NCI-H2171 treated with DMSO at 0.1 percent for 48 hours (cell line): ENCODE measurements around the gene HSD17B2.
"Not testable (repeated sequence)": the region's sequence is repeated elsewhere in the genome, so short reads cannot be mapped to it uniquely, and the experiment has no call there.

Experiments used
- DNase-seq: peaks from one replicate; lab custom pipeline; 2025; lab: John Stamatoyannopoulos, UW

HSD17B2 gene

DNA sequence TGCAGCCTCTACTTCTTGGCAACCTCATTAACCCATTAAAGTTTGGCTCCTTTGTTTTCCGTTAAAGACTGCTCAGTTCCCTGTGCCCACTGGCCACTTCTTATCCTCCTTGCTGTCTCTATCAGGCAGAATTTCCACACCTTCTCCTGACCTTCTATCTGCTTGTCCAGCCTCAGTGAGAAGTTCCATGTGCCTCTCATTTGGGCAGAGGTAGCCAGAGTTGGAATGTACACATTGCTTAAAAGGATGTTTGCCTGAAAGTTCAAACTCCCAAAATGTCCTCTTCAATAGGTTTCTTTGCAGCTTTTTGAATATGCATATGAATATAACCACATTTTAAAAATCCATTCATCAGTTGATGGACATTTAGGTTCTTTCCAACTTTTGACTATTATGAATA, 47.0 kb downstream of the HSD17B2 start:
- DNase-seq: no peak

DNA sequence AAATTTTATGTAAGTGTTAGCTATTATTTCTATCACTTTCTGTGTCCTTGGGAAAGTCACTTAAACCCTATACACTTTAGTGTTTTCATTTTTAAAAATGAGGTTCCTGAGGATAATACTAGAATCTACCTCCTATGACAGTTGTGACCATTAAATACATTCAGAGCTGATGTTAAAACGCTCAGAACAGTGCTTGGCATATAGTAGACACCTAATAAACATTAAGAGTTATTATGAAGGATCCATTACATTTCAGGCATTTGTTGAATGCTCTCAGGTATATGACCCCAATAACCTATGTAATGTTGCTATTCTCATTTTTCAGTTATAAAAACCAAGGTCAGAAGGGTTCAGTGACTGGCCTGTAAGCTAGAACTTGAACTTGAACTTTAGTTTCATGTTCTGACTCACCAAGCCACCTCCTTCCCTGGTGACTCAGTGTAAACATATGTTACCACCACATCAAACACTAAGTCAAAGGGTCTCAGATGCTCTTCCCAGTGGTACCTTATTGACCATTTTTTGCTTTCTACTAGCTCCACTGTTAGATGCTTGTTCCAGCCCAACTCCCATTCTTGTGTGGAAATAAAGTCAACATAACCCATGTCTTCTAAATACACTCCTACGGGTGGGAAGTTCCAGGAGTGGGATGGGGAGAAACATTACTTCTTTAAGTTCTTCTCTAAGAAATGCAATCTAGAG, 47.6 kb downstream of the HSD17B2 start:
- no peak for DNase-seq

GRCh38 chr16:82083710-82084353, 48.8 kb downstream of the HSD17B2 start:
- DNase-seq: no peak

DNA sequence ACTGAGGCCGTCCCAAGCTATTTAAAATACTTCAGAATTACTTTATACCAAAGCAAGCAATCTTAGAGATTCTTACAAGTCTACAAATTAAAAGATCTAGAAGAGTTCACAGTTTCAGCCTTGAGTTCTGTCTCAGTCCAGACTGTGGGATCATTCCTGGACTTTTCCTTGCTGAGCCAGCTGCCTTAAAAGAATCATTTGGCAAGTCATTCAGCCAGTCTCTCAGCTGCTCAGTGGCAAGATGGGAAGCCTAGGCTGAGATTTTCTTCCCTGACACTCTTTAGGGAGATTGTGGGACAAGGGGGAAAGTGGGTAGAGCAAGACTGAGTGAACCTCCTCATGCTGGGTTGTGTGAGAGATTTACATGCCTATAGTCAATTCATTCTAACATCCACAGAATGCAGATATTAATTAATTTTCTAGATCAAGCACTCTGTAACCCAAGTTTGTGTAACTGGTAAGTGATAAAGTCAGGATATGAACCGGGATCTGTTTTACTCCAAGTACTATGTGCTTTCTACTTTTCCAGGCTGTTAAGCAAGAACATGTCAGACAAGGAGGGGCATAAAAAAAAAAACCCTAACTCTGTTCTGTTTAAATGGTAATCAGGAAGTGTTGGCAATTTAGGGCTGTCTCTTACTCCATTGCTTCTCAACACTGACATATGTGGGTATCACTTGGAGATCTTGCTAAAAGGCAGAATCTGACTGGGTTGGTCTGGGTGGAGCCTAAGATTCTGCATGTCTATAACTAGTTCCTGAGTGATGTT, 50.1 kb downstream of the HSD17B2 start:
- no peak for DNase-seq

GRCh38 chr16:82088483-82088882, 53.4 kb downstream of the HSD17B2 start:
- DNase-seq: no peak

DNA sequence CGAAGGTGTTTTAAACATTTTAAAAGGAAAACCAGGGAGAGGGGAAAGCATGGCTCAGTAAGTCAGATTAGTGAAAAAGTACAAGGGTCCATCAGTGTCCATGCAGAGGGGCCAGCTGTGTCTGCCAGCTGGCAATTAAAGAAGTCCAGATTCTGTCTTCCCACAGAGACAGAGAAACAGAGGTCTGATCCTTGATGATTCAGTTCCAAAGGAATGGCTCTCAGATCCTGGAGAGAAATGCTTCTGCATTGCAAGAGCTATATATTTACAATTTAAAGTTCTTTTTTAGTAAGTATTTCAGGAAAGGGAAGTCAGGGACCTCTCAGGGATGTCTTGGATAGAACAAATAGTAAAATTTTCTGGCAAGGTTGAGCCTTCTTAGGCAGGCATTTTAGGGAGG, 56.2 kb downstream of the HSD17B2 start:
- no peak for DNase-seq

GRCh38 chr16:82092711-82093110, 57.7 kb downstream of the HSD17B2 start:
- no peak for DNase-seq

- DNase-seq: no peak
Observed at GRCh38 chr16:82093666-82094300, 58.7 kb downstream of the HSD17B2 start.

DNA sequence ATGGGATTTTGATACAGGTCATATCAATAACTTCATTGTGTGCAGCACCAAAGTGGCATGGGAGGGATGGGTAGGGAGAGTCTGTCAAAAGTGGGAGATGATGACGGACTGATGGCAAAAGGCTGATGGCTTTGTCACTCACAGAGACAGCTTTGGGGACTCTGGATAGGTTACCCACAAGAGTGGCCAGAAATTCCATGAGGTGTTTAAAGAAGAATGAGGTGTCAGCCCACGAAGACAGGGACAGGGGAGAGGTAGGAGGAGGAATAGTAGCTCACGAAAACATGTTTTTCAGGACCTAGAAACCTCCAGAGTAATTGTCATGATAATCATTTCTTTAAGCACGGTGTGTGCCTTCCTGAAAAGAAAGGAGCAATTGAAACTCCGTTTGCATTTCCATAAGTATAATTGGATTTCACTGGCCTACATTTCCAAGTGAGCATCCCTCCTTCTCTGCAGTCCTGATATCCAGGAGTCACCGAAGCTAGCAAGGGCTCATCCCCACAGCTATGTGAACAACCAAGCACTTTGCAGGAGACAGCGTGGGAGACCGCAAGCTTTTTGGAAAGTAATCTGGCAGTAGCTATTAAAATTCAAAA, 60.0 kb downstream of the HSD17B2 start:
- no peak for DNase-seq

- no peak for DNase-seq
Observed at GRCh38 chr16:82096641-82097040, 61.6 kb downstream of the HSD17B2 start.

- DNase-seq: no peak
Observed at GRCh38 chr16:82105107-82105506, 70.1 kb downstream of the HSD17B2 start.

GRCh38 chr16:82108100-82108499, 73.0 kb downstream of the HSD17B2 start:
- no peak for DNase-seq

DNA sequence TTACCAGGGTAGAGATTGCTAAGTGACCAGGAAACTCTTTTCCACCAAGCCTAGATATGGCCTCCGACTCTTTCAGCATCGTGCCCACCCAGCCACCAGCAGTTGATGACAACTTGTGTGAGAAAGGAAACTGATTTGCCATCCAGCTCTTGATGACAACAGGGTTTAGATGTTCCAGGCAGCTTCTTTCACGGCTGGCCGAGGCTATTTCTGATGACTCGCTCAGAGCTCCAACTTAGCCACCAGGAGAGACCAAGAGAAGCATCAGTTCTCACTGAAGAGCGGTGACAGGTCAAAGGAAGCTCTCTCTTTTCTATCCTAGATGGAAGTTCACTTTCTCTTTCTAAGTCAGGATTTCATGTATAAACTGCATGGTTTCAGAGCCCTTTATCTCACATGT, 73.7 kb downstream of the HSD17B2 start:
- DNase-seq: no peak

- DNase-seq: not testable (repeated sequence)
Observed at GRCh38 chr16:82109266-82109665, 74.2 kb downstream of the HSD17B2 start.

DNA sequence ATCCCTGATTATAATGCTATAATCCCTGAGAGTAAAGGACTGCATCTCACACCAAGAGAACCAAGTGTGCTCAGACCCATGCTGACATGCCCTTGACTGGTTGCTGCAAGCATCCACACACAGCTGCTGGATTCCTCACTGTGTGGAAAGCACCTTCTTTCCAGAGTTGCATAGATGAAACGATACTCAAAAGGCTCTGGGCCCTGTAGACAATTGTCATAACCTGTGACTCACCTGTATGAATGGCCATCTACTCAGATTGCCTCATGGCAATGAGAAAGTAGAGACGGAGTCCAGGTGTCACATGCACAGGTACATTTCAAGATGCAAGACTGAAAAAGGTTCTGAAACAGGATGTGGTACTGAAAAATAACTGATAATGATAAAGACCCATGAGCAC, 76.9 kb downstream of the HSD17B2 start:
- no peak for DNase-seq

DNA sequence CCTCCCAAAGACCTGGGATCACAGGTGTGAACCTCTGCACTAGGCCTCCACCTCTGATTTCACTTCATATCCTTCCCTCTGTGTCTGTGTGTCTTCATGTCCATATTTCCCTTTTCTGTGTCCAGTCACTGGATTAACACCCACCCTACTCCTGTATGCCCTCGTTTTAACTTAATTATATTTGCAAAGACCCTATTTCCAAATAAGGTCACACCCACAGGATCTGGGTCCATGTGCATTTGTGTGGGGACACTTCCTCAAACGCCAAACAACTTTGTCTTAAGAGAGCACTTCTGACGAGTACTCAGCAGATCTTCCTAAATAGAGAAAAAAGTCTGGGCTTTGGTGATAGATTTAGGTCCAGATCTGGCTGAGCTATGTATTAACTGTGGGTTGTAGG, 78.7 kb downstream of the HSD17B2 start:
- DNase-seq: no peak

DNA sequence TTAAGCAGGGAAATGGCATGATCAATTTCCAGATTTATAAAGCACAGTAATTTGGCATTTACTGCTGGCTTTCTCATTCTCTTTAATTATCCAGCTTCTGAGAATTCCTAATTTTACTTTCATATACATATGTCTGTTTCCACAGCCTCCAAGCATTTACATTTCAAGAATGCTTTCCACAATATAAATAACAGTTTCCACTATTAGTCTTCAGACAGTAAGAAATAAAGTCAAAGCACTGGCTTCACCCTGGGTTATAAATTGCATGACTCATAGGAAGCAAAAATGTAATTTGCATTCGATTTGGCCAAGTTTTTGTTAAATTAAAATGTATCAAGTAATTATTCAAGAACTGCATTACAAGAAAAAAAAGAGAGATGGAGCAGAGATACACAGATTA, 81.5 kb downstream of the HSD17B2 start:
- DNase-seq: no peak

- DNase-seq: no peak
Observed at GRCh38 chr16:82118749-82119148, 83.7 kb downstream of the HSD17B2 start.

DNA sequence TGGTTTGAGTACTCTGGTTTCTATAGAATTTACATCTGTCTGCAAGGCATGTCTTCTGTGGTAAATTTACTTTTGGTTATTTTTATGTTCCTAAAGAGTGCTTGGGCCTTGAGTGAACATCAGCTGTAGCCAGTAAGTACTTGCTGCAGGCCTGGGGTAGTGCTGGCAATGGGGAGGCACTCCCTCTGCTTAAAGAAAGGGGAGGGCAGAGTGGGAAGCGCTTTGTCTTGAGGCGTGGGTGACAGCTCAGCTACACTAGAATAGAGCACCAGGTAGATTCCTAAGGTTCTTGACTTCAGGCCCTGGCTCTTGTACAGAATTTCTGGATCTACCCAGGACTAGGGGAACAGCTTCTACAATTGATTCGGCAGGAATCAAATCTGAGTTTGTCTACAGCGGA, 84.4 kb downstream of the HSD17B2 start:
- DNase-seq: no peak

- DNase-seq: no peak
Observed at GRCh38 chr16:82124651-82125050, 89.6 kb downstream of the HSD17B2 start.

GRCh38 chr16:82129881-82130280, 94.8 kb downstream of the HSD17B2 start:
- DNase-seq: no peak

GRCh38 chr16:82133798-82134197, 98.7 kb downstream of the HSD17B2 start:
- no peak for DNase-seq
